Endothelial cell of umbilical vein (primary cell): Measurements from ENCODE around the gene DGAT2L6. TPM values are rescaled to one million over a fixed set of nuclear protein-coding genes. Genes with fewer than 3 reads are reported as not detected.

ENCODE experiments used
- BruUV-seq: library from RNA; stranded (reverse); fragments of 400-500 nt; replicated peaks from 2 replicates; lab custom pipeline; 2021; lab: Mats Ljungman, UMichigan
- CTCF ChIA-PET: fragments of 300-600, 350-600 bp; sonication (Branson Sonifier 250); formaldehyde crosslinking; loops from one replicate; lab custom pipeline; 2021; ENCODE audit warnings: antibody characterized with exemption, inconsistent platforms; lab: Charles Lee
- POLR2A ChIA-PET: fragments of 300-600, 350-600 bp; sonication (Branson Sonifier 250); formaldehyde crosslinking; loops from one replicate; lab custom pipeline; 2021; ENCODE audit warnings: antibody characterized with exemption, inconsistent platforms; lab: Charles Lee
- DNase-seq: peaks from one replicate; pipeline ENCODE4 v3.0.0-alpha.2; 2011; ENCODE audit warnings: low read depth, low spot score
- FAIRE-seq: peaks from 2 replicates; lab custom pipeline; 2011; peaks lifted over from hg19 to GRCh38; lab: Jason Lieb, UNC
- H2AFZ ChIP-seq: 2 replicates; pipeline ENCODE4 v1.6.0; 2012; ENCODE audit warnings: low read depth, low read length, control low read depth, inconsistent platforms
- H3K27ac ChIP-seq: 2 replicates; pipeline ENCODE4 v1.5.1; 2011; ENCODE audit warnings: low read depth, mild to moderate bottlenecking, control low read depth, low read length, moderate library complexity; ENCODE audit not compliant: insufficient read depth
- H3K27me3 ChIP-seq, 2 experiments: 2 replicates each; pipeline versions ENCODE4 v1.6.0 to v1.6.1; 2011; ENCODE audit warnings: low read length in 2 of 2, mixed read lengths in 1 of 2; ENCODE audit not compliant: control insufficient read depth in 2 of 2, insufficient read depth in 2 of 2
- H3K36me3 ChIP-seq, 2 experiments: 2 replicates in 1 of 2; 3 replicates in 1 of 2; pipeline ENCODE4 v1.5.1; 2011; ENCODE audit warnings: low read length in 2 of 2, mild to moderate bottlenecking in 1 of 2, moderate library complexity in 1 of 2; ENCODE audit not compliant: control insufficient read depth in 2 of 2, insufficient read depth in 2 of 2; ENCODE audit errors: extremely low read depth in 1 of 2
- H3K4me1 ChIP-seq: 3 replicates; pipeline ENCODE4 v1.5.1; 2011; ENCODE audit warnings: mild to moderate bottlenecking, low read length; ENCODE audit not compliant: control insufficient read depth, insufficient read depth; ENCODE audit errors: extremely low read depth
- H3K4me2 ChIP-seq: 2 replicates; pipeline ENCODE4 v1.6.1; 2011; ENCODE audit warnings: low read length, control low read depth, mixed read lengths; ENCODE audit not compliant: insufficient read depth
- H3K4me3 ChIP-seq, 3 experiments: fragments of 200-600 bp in 1 of 3; sonication (generic), shearing (Covaris generic) in 1 of 3; replicated peaks in 1 of 3; 2 replicates each; pipeline ENCODE4 v1.5.1; 2011 to 2016; ENCODE audit warnings: control low read depth in 3 of 3, low read length in 3 of 3, mild to moderate bottlenecking in 2 of 3, inconsistent platforms in 1 of 3, low read depth in 1 of 3, moderate library complexity in 1 of 3; ENCODE audit not compliant: insufficient read depth in 1 of 3
- H3K79me2 ChIP-seq: 2 replicates; pipeline ENCODE4 v1.6.0; 2012; ENCODE audit warnings: low read length, inconsistent platforms; ENCODE audit not compliant: control insufficient read depth, insufficient read depth
- H3K9ac ChIP-seq: replicated peaks from 2 replicates; pipeline ENCODE3; 2011; ENCODE audit warnings: low read length, control low read depth; ENCODE audit not compliant: insufficient read depth; ENCODE audit errors: extremely low read depth
- H3K9me1 ChIP-seq: replicated peaks from 3 replicates; pipeline ENCODE4 v1.6.0; 2011; ENCODE audit warnings: mild to moderate bottlenecking, low read length; ENCODE audit not compliant: control insufficient read depth, insufficient read depth; ENCODE audit errors: extremely low read depth
- H3K9me3 ChIP-seq: replicated peaks from 2 replicates; pipeline ENCODE4 v1.5.1; 2012; ENCODE audit warnings: low read length, inconsistent platforms; ENCODE audit not compliant: control insufficient read depth, insufficient read depth
- H4K20me1 ChIP-seq: replicated peaks from 2 replicates; pipeline ENCODE3; 2011; ENCODE audit warnings: mild to moderate bottlenecking, low read length; ENCODE audit not compliant: control insufficient read depth, insufficient read depth; ENCODE audit errors: extremely low read depth
- CTCF ChIP-seq, 2 donors: IDR thresholded peaks; 1 replicate in 1 of 2; 2 replicates in 1 of 2; pipeline ENCODE4 v1.5.1; 2011; ENCODE audit warnings: low read length in 2 of 2, mild to moderate bottlenecking in 2 of 2, moderate library complexity in 2 of 2, control low read depth in 1 of 2, inconsistent platforms in 1 of 2, low read depth in 1 of 2; ENCODE audit not compliant: insufficient read depth in 1 of 2; ENCODE audit errors: extremely low read depth in 1 of 2
- EZH2 ChIP-seq: IDR thresholded peaks from 2 replicates; pipeline ENCODE4 v1.6.1; 2012; ENCODE audit warnings: borderline replicate concordance, low read depth, mild to moderate bottlenecking, moderate library complexity, low read length, inconsistent platforms; ENCODE audit not compliant: severe bottlenecking
- FOS ChIP-seq: IDR thresholded peaks from 2 replicates; pipeline ENCODE4 v1.6.1; 2011; ENCODE audit warnings: mild to moderate bottlenecking, low read length, moderate library complexity, borderline replicate concordance; ENCODE audit not compliant: insufficient read depth
- GATA2 ChIP-seq: IDR thresholded peaks from 2 replicates; pipeline ENCODE4 v1.7.0; 2011; ENCODE audit warnings: low read depth, mild to moderate bottlenecking, moderate library complexity, mixed read lengths, low read length; ENCODE audit not compliant: insufficient read length, insufficient read depth
- JUN ChIP-seq: IDR thresholded peaks from 2 replicates; pipeline ENCODE4 v1.6.1; 2011; ENCODE audit warnings: borderline replicate concordance, low read depth; ENCODE audit not compliant: insufficient read length, insufficient read depth
- MAX ChIP-seq: IDR thresholded peaks from 2 replicates; pipeline ENCODE4 v1.6.1; 2011; ENCODE audit not compliant: insufficient read depth, insufficient read length
- MYC ChIP-seq: IDR thresholded peaks from one replicate; pipeline ENCODE4 v1.6.1; 2011; ENCODE audit warnings: mild to moderate bottlenecking, low read depth, low read length
- POLR2A ChIP-seq: IDR thresholded peaks from 2 replicates; pipeline ENCODE4 v1.6.1; 2012; ENCODE audit warnings: low read depth, mild to moderate bottlenecking, control low read depth, low read length
- POLR2AphosphoS5 ChIP-seq: IDR thresholded peaks from 2 replicates; pipeline ENCODE4 v1.6.1; 2012; ENCODE audit warnings: low read depth, mild to moderate bottlenecking, control low read depth, low read length, moderate library complexity; ENCODE audit not compliant: insufficient read depth
- dilution Hi-C: fragments of 300-500 bp; cut with MboI; formaldehyde crosslinking; loops from one replicate; pipeline ENCODE4 v1.15.0; 2019; ENCODE audit warnings: low sequenced_read_pairs; ENCODE audit not compliant: extremely low pct_ligation_motif_present
- intact Hi-C: fragments of 100-400 bp; cut with micrococcal nuclease; formaldehyde crosslinking; loops from one replicate; pipeline ENCODE4 v1.10.0; 2022
- polyA plus RNA-seq, 4 experiments: library from polyadenylated mRNA; depleted of rRNA in 3 of 4; stranded (reverse) in 3 of 4; unstranded in 1 of 4; fragments of >200 nt; gene quantifications; 2 replicates each; pipeline versions ENCODE4 v1.2.1 to v1.2.3, GENCODE V29; 2011 to 2012; ENCODE audit warnings: missing spikeins in 1 of 4
- total RNA-seq: library from RNA; stranded (reverse); gene quantifications from 2 replicates; pipeline ENCODE4 v1.2.3, GENCODE V29; 2021

The DGAT2L6 gene
- total and polyA plus RNA-seq, 2 donors (not counting 3 experiments of a cell fraction or from before 2014, with no cell fraction given), result not detected

GRCh38 chrX:70183091-70183490 lies 5.8 kb downstream of the DGAT2L6 start:
- no peak overlapping the region for H3K9ac ChIP-seq
- H3K9me1 ChIP-seq, result no peaks in the 10 kb centered on the region
- H3K79me2 ChIP-seq, result no peaks in the 10 kb centered on the region
- H3K4me2 ChIP-seq, result no peak overlapping the region
- no peaks in the 10 kb centered on the region for H3K36me3 ChIP-seq
- no peak overlapping the region for H2AFZ ChIP-seq
- FAIRE-seq, result no peak
- H4K20me1 ChIP-seq, result no peaks in the 10 kb centered on the region
- ChIA-PET POLR2A (no interaction called here), CTCF (no interaction called here)
- DNase-seq, result no peak
- dilution Hi-C loops (no loop called here), intact Hi-C loops (no loop called here)
- H3K4me1 ChIP-seq, result no peaks in the 10 kb centered on the region
- H3K27ac ChIP-seq, result no peak overlapping the region
- TF ChIP-seq FOS, result no peak
- TF ChIP-seq CTCF (IDR thresholded peaks at IDR 0.05; ENCODE audit: extremely low read depth in 1 of 2, insufficient read depth in 1 of 2, low read depth in 1 of 2, low read length in 2 of 2), result no peak
- TF ChIP-seq MAX, result no peak
- TF ChIP-seq GATA2, result no peak
- TF ChIP-seq POLR2A, result no peak
- no peak for TF ChIP-seq EZH2
- no peak for TF ChIP-seq MYC
- no peak for TF ChIP-seq JUN
- TF ChIP-seq POLR2AphosphoS5, result no peak
- BruUV-seq, result no TSS peak
- H3K9me3 ChIP-seq, result no peaks in the 10 kb centered on the region
- H3K4me3 ChIP-seq, result no peak overlapping the region
- peaks cover 0 to 2% of the 10 kb centered on the region in 2 experiments for H3K27me3 ChIP-seq
